ENCODE results near the gene TEX2.
A peak's percentile ranks its signal among the peaks of the same experiment; 100 is the strongest.
"Not testable (repeated sequence)": the region's sequence is repeated elsewhere in the genome, so short reads cannot be mapped to it uniquely, and the experiment has no call there.

TEX2 gene

DNA sequence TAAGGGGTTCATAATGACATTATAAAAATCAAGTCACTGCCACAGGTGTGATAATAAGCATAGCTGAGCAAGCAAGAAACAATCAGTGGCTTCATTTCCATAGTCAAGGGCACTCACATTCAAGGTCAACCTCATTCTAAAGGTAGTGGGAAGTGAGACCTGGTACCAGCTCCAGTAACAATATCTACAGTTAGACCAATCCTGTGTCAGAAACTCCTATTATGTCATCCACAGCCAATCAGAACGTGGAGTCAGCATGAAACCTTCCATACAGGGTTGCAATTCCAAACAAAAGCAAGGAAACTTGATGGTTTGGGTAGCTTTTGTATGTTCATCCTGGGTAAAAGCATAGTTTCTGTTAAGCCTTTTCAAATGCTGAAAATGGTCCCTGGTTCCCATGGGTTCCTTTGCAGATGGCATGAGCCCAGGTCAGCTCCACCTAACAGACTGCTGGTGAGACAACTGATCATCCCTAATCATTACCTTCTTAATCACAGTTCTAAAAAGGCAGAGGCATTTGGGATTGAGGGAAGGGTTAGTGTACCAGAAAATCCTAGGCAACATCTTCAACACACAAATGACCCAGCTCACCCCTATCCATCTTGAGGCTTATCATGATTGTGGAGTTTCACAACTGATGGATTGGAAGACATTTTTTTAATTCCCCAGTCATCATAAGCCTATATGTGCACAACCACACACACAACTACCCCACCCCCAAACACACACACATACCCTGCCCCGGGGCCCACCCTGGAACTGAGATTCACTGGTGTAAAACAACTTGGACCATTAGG, 30.4 kb downstream of the TEX2 start:
- DNase-seq: no peak

DNA sequence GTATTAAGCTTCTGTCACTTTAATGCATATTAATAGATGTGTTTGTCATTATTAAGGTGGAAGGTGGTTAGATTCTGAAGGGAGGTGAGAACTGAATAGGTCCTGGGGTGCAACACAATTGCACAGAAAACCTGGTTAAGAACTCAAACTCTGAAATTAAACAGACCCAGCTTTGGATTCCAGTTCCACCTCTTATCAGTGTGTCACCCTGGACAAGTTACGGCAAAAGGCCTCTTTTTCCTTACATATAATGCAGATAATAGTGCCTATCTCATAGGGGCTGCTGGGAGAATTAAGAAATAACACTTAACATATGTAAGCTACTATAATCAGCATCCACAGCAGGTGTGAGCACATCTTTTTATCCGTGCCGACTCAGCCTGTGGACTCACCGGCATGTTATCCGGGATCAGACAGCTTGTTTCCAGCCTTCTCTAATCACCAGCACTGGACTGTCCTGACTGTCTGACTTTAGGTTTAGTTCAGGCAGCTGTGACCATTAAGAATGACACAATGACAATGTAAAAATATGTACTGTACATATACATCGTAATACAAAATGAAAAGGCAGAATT, 31.4 kb downstream of the TEX2 start:
- DNase-seq: no peak

DNA sequence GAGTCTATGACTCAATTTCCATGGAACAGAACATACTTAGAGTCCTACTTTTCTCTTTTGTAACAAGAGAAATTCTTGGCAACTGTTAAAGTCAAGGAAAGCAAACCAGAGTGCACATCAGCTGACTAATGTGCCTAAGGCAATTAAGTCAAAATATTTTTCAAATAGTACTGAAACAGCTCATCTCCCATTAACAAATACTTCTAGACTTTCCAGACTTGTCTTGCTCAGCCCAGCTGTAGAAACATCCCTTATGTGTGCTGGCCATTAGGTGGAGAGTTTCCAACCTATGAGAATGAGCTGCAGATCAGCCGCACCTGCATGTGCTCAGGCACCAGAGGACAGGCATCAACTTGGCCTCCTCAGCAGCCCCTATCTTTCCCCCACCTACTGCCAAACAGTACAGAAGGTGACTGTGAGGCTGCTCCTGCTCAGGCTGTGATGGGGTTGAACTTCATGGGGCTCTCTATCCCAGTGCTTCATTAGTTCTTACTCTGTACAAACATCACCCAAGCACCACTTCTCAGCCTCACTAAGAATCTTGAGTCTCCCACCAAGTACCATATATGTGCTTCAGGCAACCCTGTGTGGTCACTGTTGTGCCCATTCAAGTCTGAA, 32.2 kb downstream of the TEX2 start:
- no peak for DNase-seq

DNA sequence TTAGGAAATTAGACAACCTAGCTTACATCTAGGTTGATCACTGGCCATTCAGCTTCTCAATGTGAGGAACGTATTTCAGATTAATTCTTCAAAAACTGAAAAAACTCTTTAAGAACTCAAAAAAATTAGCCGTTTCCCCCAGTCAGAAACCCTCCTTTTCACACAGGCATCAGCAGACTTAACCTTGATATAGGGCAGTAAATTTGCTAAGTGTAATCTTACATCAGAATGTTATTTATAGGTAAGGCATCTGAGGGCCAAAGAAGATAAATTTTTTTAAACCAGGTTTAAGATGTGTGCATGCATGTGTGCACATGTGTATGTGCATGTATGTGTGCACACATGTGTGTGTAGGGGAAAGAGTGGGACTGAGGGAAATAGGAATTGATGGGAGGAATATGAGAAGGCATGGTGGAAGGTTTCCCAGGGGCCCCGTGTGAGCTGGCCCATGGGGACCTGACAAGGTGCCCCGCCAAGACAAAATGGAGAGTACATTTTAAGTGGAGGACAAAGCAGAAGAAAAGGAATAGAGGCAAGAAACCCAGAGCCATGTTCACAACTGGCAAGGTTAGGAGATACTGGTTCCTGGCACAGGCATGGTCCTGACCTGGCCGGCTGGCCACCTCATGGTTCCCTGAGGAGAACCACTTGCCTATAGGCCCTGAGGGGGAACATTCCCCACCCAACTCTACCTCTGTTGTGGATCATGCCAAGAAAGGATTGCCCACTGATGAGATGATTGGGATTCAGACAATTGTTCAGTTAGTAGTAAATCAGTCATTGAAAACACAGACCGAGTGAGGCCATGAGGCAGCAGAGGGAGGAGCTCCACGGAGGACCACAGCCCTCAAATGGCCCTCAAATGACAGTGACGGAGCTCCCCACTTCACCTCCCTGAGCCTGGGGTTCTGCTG, 33.0 kb downstream of the TEX2 start:
- DNase-seq: no peak

DNA sequence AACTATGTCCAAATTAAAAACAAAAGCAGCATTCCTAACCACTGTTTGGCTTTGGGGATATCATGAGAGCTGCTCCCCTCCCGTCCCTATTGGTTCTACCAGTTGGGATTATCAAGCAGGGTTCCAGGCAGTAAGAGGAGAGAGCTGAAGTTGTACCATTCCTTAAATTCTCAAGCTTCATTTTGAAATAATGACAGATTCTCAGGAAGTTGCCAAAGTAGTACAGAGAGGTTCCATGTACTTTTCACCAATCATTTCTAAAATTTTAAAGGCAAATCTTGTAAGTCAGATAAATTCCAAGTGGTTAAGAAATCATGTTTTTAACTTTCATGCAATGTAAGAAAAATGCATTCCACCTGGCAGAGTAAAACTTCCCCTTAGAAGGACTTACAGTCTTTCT, 36.9 kb downstream of the TEX2 start:
- DNase-seq: no peak

DNA sequence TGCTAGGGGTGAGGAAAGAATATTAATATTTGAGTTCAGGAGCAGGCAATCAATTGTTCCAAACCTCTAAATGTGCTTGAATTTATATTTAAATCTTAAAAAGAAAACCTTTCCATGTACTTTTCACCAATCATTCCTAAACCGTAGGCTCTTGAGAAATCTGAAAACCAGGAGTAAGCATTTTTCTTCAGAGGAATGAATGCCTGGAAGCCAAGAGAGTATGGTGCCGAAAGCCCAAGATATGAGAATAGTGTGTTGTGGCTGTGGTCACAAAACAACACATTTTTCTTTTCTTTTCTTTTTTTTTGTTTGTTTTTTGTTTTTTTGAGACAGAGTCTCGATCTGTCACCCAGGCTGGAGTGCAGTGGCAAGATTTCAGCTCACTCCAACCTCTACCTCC, 37.6 kb downstream of the TEX2 start:
- DNase-seq: no peak

DNA sequence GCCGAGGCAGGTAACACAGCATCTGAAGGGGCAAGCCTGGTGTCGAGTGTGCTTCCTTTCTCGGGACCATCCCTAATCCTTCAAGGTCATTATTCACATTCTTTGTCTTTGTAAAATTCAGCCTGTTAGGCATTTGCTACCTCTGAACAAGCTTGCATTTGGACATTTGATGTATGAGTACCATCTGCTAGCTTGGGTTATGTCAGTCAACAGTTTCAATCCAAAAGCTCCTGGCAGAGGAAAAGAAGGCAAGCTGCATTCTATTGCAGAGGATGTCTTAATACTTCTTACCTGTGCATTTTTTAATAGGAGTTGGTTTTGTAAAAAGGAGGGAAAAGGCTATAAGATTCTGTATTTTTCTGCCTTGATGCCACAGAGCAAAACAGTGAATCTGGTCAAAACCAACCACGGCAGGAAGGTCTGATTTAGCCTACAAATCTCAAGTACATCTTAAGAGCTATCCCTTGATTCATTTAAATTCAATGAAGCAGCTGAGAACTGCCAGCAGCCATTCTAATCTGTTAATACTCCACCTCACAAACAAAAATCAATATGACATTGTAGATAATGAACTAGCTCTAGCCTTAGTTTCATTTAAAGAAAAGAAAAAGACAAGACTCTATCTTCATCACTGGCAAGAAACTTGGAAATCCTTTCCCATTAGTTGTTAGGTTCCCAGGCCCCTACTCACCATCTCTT, 39.0 kb downstream of the TEX2 start:
- DNase-seq: no peak

DNA sequence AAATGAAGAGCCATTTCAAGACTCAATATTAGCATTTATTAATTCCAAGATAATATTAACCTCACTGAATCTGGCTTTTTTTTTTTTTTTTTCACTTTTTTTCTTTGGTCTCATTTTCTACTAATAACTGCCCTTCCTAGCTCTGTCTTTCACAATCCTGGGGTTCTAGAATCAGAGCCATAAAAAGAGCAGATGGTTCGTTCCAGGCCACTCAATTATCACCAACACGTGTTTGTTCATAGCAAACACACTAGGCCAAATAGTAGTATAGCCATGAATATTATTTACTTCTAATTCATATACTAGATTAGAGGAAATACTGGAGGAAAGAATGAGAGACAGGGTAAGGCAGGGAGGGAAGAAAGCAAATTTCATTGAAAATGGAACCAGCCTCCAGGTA, 39.8 kb downstream of the TEX2 start:
- no peak for DNase-seq

DNA sequence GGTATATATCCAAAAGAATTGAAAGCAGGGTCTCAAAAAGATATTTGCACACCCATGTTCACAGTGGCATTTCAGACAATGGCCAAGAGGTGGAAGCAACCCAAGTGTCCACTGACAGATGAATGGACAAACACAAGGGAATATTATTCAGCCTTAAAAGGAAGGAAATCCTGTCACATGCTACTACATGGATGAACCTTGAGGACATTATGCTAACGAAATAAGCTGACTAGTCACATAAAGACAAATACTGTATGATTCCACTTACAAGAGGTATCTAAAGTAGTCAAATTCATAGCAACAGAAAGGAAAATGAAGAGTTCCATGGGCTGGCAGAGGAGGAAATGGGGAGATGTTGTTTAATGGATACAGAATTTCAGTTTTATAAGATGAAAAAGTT, 41.4 kb downstream of the TEX2 start:
- no peak for DNase-seq

DNA sequence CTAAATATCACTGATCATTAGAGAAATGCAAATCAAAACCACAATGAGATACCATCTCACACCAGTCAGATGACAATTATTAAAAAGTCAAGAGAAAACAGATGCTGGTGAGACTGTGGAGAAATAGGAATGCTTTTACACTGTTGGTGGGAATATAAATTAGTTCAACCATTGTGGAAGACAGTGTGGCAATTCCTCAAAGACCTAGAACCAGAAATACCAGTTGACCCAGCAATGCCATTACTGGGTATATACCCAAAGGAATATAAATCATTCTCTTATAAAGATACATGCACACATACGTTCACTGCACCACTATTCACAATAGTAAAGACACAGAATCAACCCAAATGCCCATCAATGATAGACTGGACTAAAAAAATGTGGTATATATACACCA, 42.5 kb downstream of the TEX2 start:
- not testable (repeated sequence) for DNase-seq

DNA sequence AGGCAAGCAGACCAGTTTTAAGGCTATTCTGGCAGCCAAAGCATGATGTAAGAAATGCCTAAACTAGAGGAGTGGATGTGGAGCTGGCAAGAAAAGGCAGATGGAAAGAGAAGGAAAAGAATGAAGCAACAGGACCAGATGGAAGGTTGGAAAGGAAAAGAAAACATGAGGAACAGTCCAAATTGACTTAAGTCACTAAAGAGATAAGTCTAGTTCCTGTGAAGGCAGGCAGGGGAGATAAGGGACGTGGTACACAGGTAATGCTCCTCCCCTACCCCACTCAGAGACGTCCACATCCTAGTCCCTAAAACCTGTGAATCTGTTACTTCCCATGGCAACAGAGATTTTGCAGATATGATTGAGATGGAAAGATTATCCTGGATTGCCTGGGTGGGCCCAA, 43.5 kb downstream of the TEX2 start:
- DNase-seq: no peak

DNA sequence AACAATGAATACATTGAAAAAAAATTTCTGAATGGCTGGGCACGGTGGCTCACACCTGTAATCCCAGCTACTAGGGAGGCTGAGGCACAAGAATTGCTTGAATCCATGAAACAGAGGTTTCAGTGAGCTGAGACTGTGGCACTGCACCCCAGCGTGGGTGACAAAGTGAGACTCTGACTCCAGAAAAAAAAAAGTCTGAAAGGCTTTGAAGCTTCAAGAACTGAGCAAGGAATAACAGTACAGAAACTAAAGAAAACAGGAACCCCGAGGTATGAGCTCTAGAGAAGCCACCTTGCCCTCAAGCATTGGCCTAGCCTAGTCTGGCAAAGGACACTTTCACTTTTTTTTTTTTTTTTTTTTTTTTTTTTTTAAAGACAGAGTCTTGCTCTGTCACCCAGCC, 45.0 kb downstream of the TEX2 start:
- DNase-seq: no peak

DNA sequence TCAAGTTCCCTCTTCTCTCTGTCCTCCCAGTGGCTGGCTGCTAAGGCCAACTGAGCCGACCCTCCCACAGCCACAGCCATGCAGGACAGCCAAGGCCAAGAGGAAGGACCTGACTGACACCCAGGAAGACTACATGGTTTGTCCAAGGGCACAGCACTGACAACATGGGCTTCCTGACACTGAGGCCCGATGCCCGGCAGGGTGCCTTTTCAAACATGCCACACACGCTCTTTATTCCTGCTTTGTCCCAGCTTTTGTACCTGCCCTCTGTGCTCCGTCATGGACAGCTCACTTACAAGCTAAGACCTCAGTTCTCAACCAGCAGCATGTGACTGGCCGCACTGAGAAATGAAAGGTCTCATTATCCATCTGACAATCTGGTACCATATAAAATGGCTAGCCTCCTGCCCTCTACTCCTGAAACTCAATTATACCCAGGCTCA, 45.8 kb downstream of the TEX2 start:
- no peak for DNase-seq

DNA sequence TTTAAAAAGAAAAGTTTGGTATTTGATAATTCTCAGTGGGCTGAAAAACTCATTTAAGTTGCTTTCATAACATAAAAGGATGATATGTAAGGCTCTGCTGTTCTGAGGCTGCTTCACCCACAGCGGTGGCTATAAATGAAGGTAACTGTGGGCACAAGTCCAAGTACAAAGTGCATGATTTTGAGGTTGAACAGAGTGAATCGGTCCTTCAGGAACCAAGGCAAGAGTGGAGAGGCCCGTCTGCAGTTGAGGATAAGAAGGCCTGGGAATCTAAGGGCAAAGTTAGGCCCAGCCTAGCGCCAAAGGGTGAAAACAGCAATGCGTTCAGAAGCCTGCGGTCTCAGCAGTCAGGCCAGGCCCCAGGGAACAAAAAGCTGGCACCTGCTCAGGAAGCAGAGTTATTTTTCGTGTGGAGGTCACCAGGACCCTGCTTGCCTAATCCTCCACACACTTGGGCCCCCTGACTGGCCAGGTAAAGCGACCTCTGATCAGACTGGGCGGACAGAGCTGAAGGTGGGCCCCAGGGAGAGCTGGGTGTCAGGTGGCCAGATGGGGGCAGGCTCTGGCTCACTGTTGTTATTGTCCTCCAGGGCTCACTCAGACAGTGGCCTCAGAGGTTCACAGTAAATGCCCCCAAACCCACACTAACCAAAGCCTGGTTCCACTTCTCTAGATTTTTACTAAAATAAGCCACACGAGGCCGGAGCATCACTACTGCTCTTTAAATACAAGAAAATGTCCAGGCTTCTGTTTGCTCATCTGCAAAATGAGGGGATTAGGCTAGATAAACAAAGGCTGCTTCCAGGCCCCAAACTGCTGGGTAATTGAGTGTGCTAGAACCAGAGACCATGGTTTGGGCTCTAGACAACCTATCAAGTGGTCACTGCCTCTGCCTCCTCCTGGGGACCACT, 46.5 kb downstream of the TEX2 start:
- peak; percentile 43 for DNase-seq

DNA sequence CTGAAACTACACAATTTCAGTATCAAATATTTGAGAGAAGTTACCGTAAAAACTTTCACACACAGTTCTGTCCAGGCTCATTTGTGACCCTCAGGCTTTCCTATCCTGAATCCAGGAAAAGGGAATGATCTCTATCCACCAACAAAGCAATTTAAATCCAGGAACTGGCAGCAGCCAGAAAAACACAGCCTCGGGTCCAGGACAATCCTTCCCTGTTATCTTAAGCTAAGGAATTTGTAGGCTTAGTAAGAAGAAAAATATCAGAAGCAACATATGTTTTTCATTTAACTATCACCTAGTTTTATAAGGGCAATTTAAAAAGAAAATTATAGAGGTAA, 47.1 kb downstream of the TEX2 start:
- DNase-seq: no peak

DNA sequence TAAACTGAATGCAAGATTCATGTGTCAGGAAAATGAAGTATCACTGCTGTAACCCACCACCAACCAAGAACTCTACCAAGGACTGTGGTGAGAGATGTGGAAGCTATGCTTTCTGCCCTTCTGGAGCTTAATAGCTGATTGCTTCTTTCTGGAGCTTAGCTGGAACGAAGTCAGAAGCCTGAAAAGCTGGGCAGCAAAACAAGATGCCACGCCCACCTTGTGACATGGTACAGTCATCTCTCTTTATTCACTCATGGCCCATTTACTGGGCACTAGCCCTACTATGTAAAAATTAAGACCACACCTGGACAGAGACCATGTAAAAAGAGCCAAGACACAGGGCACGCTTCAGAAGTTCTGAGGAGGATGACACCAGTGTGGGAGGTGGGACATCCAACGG, 48.1 kb downstream of the TEX2 start:
- no peak for DNase-seq

DNA sequence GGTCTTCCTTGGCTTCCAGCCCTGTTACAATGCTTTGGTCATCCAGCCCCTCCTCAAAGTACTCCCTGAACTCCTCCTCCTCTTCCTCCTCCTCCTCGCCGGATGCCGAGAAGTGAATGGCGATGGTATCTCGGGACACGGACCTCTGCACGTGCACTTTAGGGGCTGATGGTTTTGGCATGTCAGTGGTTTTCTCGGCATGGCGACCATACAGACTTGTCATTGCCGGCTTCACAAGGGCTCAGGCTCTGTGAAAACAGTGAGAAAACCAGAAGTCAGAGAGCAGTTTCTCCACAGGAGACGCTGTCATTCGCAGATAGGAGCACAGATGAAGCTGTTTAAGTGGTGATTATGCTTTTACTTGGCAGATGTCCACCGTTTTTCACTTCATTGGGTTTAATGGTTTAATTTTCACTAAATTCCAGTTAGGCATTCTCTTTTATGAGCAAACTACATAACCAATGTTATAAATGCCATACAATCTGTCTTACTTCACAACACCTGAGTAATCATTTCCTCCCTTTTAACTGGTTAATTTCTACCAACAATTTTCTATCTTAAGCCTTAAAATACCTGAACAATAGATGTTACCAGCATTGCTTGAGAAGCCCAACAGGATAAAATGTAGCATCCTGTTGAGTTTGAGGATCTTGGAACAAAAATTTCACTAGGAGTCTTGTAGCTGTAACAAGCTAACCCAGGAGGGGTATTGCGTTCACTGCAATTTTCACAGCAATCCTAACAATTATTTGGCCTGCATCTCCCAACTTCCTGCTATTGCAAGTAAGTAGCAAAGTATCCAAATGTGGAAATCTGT, 48.9 kb downstream of the TEX2 start:
- DNase-seq: no peak

DNA sequence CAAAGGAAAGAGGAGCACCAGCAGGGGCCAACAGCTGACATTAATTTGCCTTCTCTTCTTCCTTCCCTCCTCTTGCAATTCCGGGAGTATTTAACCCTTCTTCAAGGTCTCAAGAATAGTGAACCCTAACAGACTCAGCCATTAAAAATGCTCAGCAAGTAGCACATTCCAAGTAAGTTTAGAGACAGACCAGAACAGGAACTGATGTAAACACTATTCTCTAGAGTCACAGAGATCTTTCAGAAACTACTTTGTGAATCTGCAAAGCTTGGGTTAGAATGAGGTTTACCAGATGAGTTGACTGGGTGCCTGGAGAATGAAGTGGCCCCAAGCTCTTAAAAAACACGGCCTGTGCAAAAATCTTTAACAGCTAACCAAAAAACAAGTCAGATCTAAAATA, 50.9 kb downstream of the TEX2 start:
- no peak for DNase-seq

DNA sequence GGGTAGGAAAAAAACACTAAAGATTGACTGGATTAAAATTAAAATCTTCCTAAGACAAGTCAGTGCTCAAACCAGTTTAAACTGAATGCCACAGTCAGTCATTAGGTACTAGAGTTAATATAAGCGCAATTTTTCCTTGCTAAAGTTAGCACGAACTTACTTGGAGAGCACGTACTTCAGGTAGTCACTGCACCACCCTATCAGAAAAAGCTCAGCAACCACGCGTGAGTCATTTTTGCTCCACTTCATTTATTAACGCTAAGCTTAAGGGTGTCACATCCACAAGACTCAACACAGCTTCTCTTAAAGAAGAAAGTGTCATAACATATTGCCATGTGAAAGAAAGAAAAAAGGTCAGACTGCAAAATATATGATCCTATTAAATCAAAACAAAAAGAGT, 53.1 kb downstream of the TEX2 start:
- DNase-seq: no peak

DNA sequence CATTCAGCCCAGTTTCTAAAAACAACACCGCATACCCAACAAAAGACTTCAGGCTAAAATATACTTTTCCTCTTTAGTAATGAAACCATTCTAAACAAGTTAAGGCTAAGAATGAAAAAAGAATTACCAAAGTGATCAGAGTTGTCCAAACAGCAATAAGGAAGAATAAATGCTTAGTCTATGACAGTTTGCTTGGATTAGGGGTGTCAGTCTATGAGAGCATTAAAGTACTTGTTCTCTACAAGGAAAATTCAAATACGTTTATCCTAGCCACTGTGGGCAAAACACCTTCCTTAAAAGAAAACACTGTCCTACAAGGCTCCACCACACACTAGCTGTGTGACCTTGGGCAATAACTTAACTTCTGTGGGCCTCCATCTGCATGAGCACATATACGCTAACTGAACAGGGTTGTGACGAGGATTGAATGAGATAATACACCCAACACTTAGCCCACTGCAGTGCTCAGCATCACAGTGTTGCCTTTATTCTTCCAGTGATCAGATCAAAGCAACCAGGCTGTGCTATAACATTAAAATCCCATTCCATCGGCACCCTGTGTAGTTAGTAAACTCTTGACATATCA, 53.6 kb downstream of the TEX2 start:
- DNase-seq: no peak

Data from right hindlimb (tissue), 1 donor.